ENCODE measurements around the gene KBTBD4.

DNA sequence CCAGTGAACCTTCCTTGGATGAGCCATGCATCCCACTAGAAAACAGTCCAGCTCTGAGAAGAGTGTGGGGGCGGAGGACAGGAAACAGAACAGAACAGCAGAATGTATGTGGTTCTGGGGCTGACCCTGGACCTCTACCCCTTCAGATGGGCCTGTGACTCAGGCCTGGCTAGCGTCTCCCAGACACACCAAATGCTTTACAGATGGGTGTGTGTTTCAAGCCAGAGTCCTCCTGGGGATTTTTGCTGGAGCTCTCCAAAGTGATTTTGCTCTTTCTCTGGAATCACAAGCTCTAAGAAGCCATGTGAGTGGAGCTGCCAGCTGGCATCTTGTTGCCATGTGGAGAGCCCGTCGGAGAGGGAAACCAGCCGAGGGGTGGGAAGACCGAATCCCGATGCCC, 28.6 kb upstream of the KBTBD4 start:
- TF ChIP-seq, protein P1, sequence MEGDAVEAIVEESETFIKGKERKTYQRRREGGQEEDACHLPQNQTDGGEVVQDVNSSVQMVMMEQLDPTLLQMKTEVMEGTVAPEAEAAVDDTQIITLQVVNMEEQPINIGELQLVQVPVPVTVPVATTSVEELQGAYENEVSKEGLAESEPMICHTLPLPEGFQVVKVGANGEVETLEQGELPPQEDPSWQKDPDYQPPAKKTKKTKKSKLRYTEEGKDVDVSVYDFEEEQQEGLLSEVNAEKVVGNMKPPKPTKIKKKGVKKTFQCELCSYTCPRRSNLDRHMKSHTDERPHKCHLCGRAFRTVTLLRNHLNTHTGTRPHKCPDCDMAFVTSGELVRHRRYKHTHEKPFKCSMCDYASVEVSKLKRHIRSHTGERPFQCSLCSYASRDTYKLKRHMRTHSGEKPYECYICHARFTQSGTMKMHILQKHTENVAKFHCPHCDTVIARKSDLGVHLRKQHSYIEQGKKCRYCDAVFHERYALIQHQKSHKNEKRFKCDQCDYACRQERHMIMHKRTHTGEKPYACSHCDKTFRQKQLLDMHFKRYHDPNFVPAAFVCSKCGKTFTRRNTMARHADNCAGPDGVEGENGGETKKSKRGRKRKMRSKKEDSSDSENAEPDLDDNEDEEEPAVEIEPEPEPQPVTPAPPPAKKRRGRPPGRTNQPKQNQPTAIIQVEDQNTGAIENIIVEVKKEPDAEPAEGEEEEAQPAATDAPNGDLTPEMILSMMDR (IDR thresholded peaks at IDR 0.05) = no peak
- TF ChIP-seq ZFX (IDR thresholded peaks at IDR 0.05; ENCODE audit: borderline replicate concordance) = no peak

Measured in 22Rv1 (cell line).